ENCODE data around the gene CHERP.
A peak's percentile ranks its signal among the peaks of the same experiment; 100 is the strongest.

CHERP gene

DNA sequence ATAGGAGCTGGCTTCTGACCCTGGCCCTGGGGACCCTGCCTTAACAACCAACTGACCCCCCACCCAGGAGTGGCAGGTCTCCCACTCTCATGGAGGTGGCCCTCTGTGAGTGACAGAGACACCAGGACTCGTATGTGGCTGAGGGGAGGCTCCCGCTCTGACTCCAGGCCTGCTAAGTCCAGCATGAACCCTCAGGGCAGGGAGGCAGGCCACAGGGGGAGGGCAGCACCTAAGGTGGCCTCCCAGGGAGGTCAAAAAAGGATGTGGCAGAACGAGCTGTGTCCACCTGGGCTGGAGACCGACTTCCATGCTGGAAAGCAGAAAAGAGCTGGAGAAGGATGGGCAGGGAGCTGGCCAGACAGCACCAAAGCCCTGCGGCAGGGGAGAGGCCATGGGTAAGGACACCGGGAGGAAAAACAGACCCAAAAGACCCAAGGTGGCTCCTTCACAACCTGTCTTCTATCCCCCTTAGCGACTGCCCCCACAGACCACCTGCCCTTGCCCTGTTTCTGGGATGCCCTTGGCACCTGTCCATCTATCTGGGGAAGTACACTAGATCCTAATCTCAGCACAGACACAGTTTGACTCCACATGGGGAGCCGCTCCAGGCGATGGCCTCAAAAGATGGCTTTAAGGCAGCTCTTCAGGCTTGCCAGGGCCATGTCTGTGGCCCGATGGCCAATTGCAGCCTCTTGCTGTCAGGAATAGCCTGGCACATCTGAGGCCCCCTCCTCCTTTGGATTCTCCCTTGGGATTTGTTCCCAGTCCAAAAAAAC, 40.4 kb upstream of the CHERP start:
- no peak overlapping the region for H3K9ac ChIP-seq (ENCODE audit: low read depth, low read length)
- no peaks in the 10 kb centered on the region for H3K9me3 ChIP-seq (ENCODE audit: control insufficient read depth, insufficient read depth, low read length)
- peaks cover 38% of the 10 kb centered on the region for H3K4me1 ChIP-seq (ENCODE audit: insufficient read depth, low read length)
- no peaks in the 10 kb centered on the region; the same call in none of the 2 replicates for H3K36me3 ChIP-seq (ENCODE audit: insufficient read depth, low read length)

DNA sequence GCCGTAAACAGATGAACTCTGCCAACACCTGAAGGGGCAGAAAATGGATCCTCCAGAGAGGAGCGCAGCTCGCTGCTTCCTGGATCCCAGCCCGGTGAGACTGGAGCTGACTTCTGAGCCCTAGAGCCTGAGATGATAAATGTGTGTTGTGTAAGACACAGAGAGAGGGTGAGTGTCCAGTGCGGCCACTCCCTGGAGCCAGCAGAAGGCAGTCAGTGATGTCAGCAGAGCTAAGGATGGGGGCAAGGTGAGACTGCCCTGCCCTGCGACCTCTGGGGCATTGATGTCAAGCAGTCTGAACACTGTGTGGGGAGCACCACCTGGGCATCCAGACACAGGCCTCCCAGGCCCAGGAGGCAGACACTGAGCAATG, 39.7 kb upstream of the CHERP start:
- H3K4me1 ChIP-seq (ENCODE audit: insufficient read depth, low read length) = peaks cover 31% of the 10 kb centered on the region
- no peak overlapping the region for H3K9ac ChIP-seq (ENCODE audit: low read depth, low read length)
- H3K9me3 ChIP-seq (ENCODE audit: control insufficient read depth, insufficient read depth, low read length) = no peaks in the 10 kb centered on the region
- H3K36me3 ChIP-seq (ENCODE audit: insufficient read depth, low read length) = no peaks in the 10 kb centered on the region; the same call in none of the 2 replicates

GRCh38 chr19:16581145-16581970, 39.1 kb upstream of the CHERP start:
- Histone ChIP-seq H3K36me3 (ENCODE audit: insufficient read depth, low read length) (no peaks in the 10 kb centered on the region; the same call in none of the 2 replicates), H3K4me1 (ENCODE audit: insufficient read depth, low read length) (peaks cover 25% of the 10 kb centered on the region), H3K9me3 (ENCODE audit: control insufficient read depth, insufficient read depth, low read length) (no peaks in the 10 kb centered on the region), H3K9ac (ENCODE audit: low read depth, low read length) (no peak overlapping the region)

GRCh38 chr19:16579381-16579780, 37.1 kb upstream of the CHERP start:
- peaks cover 7% of the 10 kb centered on the region for H3K4me1 ChIP-seq (ENCODE audit: insufficient read depth, low read length)
- no peaks in the 10 kb centered on the region for H3K9me3 ChIP-seq (ENCODE audit: control insufficient read depth, insufficient read depth, low read length)
- no peaks in the 10 kb centered on the region; the same call in none of the 2 replicates for H3K36me3 ChIP-seq (ENCODE audit: insufficient read depth, low read length)
- H3K9ac ChIP-seq (ENCODE audit: low read depth, low read length) = no peak overlapping the region

DNA sequence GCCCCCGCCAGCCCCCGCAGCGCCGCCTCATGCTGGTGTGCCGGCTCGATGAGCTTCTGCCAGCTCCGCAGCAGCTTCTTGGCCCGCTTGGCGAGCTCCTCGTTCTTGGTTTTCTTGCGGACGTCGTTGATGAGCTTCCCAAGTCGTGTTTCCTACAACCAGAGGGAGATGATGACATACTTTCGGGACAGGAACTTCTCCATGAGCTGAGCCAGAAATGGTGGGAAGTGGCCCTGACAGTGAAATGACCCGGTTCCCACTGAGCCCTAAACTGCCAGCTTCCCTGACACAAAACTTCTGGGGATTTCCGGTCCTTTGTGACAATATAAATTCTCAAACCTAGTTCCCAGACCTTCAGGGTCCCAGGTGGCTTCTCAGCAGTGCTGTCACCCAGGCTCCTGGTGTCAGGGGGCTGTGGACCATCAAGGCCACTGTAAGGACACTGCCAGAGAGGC, 35.3 kb upstream of the CHERP start:
- Histone ChIP-seq H3K4me1 (ENCODE audit: insufficient read depth, low read length) (peaks cover 5% of the 10 kb centered on the region), H3K36me3 (ENCODE audit: insufficient read depth, low read length) (no peaks in the 10 kb centered on the region; the same call in none of the 2 replicates), H3K9ac (ENCODE audit: low read depth, low read length) (no peak overlapping the region), H3K9me3 (ENCODE audit: control insufficient read depth, insufficient read depth, low read length) (no peaks in the 10 kb centered on the region)

- Histone ChIP-seq H3K36me3 (ENCODE audit: insufficient read depth, low read length) (no peaks in the 10 kb centered on the region; the same call in none of the 2 replicates), H3K4me1 (ENCODE audit: insufficient read depth, low read length) (peaks cover 5% of the 10 kb centered on the region), H3K9me3 (ENCODE audit: control insufficient read depth, insufficient read depth, low read length) (no peaks in the 10 kb centered on the region), H3K9ac (ENCODE audit: low read depth, low read length) (no peak overlapping the region)
These were observed 34.7 kb upstream of the CHERP start for GRCh38 chr19:16576690-16577530.

GRCh38 chr19:16575861-16576689, 33.8 kb upstream of the CHERP start:
- Histone ChIP-seq H3K4me1 (ENCODE audit: insufficient read depth, low read length) (peaks cover 8% of the 10 kb centered on the region), H3K36me3 (ENCODE audit: insufficient read depth, low read length) (no peaks in the 10 kb centered on the region; the same call in none of the 2 replicates)

DNA sequence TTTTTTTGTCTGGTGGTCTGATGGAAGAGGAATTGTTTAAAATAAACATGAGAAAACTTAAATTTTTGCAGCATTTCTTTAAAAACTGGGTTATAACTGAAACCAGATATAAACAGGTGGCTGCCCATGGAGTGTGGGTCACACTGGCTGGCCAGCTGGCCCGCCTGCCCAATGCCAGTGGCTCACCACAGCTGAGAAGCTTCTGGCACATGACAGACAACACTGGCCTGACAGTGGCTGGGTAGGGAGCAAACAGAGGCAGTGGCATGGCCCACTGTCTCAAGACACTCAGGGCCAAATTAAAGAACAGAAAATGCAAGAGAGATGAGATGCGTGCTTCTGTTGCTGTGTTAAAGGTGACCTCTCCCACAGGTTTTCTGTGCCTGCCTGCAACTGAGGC, 33.0 kb upstream of the CHERP start:
- H3K36me3 ChIP-seq (ENCODE audit: insufficient read depth, low read length) = no peaks in the 10 kb centered on the region; the same call in none of the 2 replicates
- no peaks in the 10 kb centered on the region for H3K9me3 ChIP-seq (ENCODE audit: control insufficient read depth, insufficient read depth, low read length)
- H3K4me1 ChIP-seq (ENCODE audit: insufficient read depth, low read length) = peaks cover 10% of the 10 kb centered on the region
- no peak overlapping the region for H3K9ac ChIP-seq (ENCODE audit: low read depth, low read length)

More at GRCh38 chr19:16575861-16576689, 33.8 kb upstream of the CHERP start:
- H3K9ac ChIP-seq (ENCODE audit: low read depth, low read length) = no peak overlapping the region
- H3K9me3 ChIP-seq (ENCODE audit: control insufficient read depth, insufficient read depth, low read length) = no peaks in the 10 kb centered on the region

DNA sequence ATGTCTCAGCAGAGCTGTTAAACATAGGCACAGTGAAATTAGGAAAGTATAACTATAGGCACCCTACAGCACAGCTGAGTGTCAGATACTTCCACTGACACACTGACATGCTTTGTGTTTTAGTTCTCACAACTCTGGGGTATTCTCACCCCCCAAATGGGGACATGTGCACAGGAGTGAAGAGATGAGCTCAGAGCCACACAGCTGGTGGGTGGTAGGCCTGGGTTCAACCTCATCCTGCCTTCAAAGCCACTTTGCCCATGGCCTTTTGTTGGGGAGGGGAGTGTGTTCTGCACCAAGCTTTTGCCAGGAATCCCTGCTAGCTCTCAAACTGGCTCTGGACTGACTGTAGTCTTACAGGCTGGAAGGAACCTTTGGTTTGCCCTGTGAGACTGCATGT, 31.7 kb upstream of the CHERP start:
- peaks cover 14% of the 10 kb centered on the region for H3K4me1 ChIP-seq (ENCODE audit: insufficient read depth, low read length)
- H3K9ac ChIP-seq (ENCODE audit: low read depth, low read length) = no peak overlapping the region
- H3K9me3 ChIP-seq (ENCODE audit: control insufficient read depth, insufficient read depth, low read length) = no peaks in the 10 kb centered on the region
- H3K36me3 ChIP-seq (ENCODE audit: insufficient read depth, low read length) = no peaks in the 10 kb centered on the region; the same call in none of the 2 replicates

- peak overlapping the region; percentile 98; the same call in 1 of the 2 replicates for H3K9ac ChIP-seq (ENCODE audit: low read depth, low read length)
- H3K36me3 ChIP-seq (ENCODE audit: insufficient read depth, low read length) = no peaks in the 10 kb centered on the region; the same call in none of the 2 replicates
- no peaks in the 10 kb centered on the region for H3K9me3 ChIP-seq (ENCODE audit: control insufficient read depth, insufficient read depth, low read length)
- H3K4me1 ChIP-seq (ENCODE audit: insufficient read depth, low read length) = peaks cover 14% of the 10 kb centered on the region
These were observed 31.1 kb upstream of the CHERP start for GRCh38 chr19:16573296-16573695.

DNA sequence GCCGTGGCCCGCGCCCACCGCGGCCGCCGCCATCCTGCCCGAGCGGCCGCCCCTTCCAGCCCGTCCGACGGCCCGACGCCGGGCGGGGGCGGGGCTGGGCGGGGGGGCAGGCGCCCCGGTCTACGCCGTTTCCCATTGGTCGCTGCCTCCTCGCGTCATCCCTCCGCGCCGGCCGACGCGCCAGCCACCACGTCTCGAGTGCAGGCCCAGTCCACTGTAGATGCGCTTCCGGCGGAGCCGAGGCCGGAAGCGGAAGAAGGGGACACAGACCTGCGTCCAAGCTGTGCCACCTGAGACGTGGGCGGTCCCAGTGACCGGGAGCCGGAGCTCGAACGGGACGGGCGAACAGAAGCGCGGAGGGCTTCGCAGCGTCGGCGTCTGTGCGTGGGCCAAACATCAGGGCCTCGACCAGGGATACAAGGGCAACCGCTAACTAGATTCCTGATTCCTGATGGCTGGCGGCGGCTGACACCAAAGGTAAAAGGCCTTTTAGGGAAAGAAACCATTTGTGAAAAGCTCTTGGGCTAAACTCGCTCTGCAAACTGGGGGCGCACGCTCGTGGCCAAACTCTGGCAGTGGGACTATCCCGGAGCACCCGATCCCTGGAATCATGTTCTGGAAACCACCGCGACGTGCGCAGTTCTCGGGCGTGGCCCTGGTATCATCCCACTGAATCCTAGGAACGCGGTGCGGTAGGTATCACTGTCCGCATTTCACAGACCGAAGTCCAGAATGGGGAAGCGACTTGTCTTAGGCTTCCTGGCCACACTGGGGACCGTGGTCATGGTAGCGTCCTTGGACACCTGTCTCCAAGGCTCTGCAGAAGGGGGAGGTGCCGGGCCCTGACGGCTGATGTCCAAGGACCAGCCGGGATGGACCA, 30.3 kb upstream of the CHERP start, which contains the start of gene SLC35E1:
Gene SLC35E1 (minus strand): TSS at position 84 of the 880 bp plus-strand sequence. CDS start 51 bp downstream, at position 33.
- Histone ChIP-seq H3K9ac (ENCODE audit: low read depth, low read length) (peak within 1 kb of the TSS; percentile 98), H3K4me1 (ENCODE audit: insufficient read depth, low read length) (peaks cover 14% of the 10 kb centered on the region), H3K9me3 (ENCODE audit: control insufficient read depth, insufficient read depth, low read length) (no peaks in the 10 kb centered on the region), H3K36me3 (ENCODE audit: insufficient read depth, low read length) (peaks cover under 1% of the 10 kb centered on the region)

DNA sequence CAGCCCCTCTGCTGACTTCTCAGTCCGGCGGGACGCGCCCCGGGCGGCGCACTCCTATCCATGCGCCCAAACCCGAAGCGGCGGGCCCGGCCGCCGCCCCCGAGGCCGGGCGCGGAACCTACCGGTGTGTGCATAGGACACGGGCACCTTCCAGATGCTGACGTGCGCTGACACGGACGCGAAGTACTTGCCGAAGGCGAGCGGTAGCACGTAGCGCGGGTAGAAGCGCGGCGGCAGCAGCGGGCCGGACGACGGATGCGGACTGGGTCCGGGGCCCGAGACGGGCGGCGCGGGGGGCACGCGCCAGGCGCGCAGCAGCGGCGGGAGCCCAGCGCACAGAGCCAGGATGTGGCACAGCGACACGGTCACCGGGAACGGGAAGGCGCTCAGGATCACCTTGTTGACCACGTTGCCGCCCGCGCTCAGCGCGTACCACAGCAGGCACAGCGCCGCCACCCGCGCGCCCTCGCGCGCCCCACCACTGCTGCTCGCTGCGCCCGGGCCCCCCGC, 29.6 kb upstream of the CHERP start:
- Histone ChIP-seq H3K4me1 (ENCODE audit: insufficient read depth, low read length) (peaks cover 14% of the 10 kb centered on the region), H3K9me3 (ENCODE audit: control insufficient read depth, insufficient read depth, low read length) (no peaks in the 10 kb centered on the region), H3K36me3 (ENCODE audit: insufficient read depth, low read length) (peaks cover 8% of the 10 kb centered on the region), H3K9ac (ENCODE audit: low read depth, low read length) (peak overlapping the region; percentile 77)

Measured in ES-I3 (cell line).